MM.1S (cell line): ENCODE measurements around the gene TSPO2.

Experiments used
- DNase-seq: peaks from one replicate; pipeline ENCODE4 v3.0.0-alpha.2; 2015
- H2AFZ ChIP-seq: fragments of 300-600 bp; sonication (generic); 2 replicates; pipeline ENCODE4 v1.6.0; 2016; ENCODE audit warnings: antibody characterized with exemption, low read length
- H3F3A ChIP-seq: fragments of 300-600 bp; sonication (generic); 2 replicates; pipeline ENCODE4 v1.6.1; 2016; ENCODE audit warnings: mild to moderate bottlenecking, antibody characterized with exemption, low read length, moderate library complexity, mixed read lengths; ENCODE audit not compliant: insufficient read depth
- H3K27ac ChIP-seq: fragments of 300-600 bp; sonication (generic); 2 replicates; pipeline ENCODE4 v1.5.1; 2016; ENCODE audit warnings: mild to moderate bottlenecking, low read length
- H3K27me3 ChIP-seq: fragments of 300-600 bp; sonication (generic); replicated peaks from 2 replicates; pipeline ENCODE4 v1.6.0; 2016; ENCODE audit warnings: low read length; ENCODE audit not compliant: insufficient read depth
- H3K36me3 ChIP-seq: fragments of 300-600 bp; sonication (generic); replicated peaks from 2 replicates; pipeline ENCODE4 v1.6.1; 2016; ENCODE audit warnings: mild to moderate bottlenecking, low read length, mixed read lengths; ENCODE audit not compliant: insufficient read depth
- H3K4me1 ChIP-seq: fragments of 300-600 bp; sonication (generic); 2 replicates; pipeline ENCODE4 v1.6.1; 2016; ENCODE audit warnings: low read length, mixed read lengths
- H3K4me2 ChIP-seq: fragments of 300-600 bp; sonication (generic); 2 replicates; pipeline ENCODE4 v1.6.0; 2016; ENCODE audit warnings: low read depth, low read length
- H3K4me3 ChIP-seq: fragments of 300-600 bp; sonication (generic); 2 replicates; pipeline ENCODE4 v1.5.1; 2016; ENCODE audit warnings: low read length, mixed read lengths
- H3K79me2 ChIP-seq: fragments of 300-600 bp; sonication (generic); 2 replicates; pipeline ENCODE4 v1.6.1; 2016; ENCODE audit warnings: mixed run types, low read length, mixed read lengths
- H3K9ac ChIP-seq: fragments of 300-600 bp; sonication (generic); 2 replicates; pipeline ENCODE4 v1.6.1; 2016; ENCODE audit warnings: low read length, mixed read lengths
- H3K9me2 ChIP-seq: fragments of 300-600 bp; sonication (generic); replicated peaks from 2 replicates; pipeline ENCODE4 v1.6.1; 2016; ENCODE audit warnings: mild to moderate bottlenecking, low read length, mixed read lengths; ENCODE audit not compliant: insufficient read depth
- H3K9me3 ChIP-seq: fragments of 300-600 bp; sonication (generic); replicated peaks from 2 replicates; pipeline ENCODE4 v1.6.1; 2016; ENCODE audit warnings: mild to moderate bottlenecking, low read length, mixed read lengths; ENCODE audit not compliant: insufficient read depth
- H4K20me1 ChIP-seq: fragments of 300-600 bp; sonication (generic); 2 replicates; pipeline ENCODE4 v1.6.1; 2016; ENCODE audit warnings: mild to moderate bottlenecking, low read length, moderate library complexity, mixed read lengths; ENCODE audit not compliant: insufficient read depth
- EZH2 ChIP-seq: fragments of 300-600 bp; sonication (generic); optimal IDR thresholded peaks from 2 replicates; pipeline ENCODE3; 2017; ENCODE audit warnings: low read depth, mild to moderate bottlenecking, antibody characterized with exemption, low read length, mixed read lengths
- EZH2phosphoT487 ChIP-seq: fragments of 300-600 bp; sonication (generic); IDR thresholded peaks from 2 replicates; pipeline ENCODE4 v1.6.1; 2018; ENCODE audit warnings: antibody characterized with exemption, low read length
- TF ChIP-seq, protein P1 (sequence below): fragments of 300-600 bp; sonication (generic); IDR thresholded peaks from 2 replicates; pipeline ENCODE4 v1.5.1; 2016; ENCODE audit warnings: antibody characterized with exemption, low read length, mixed read lengths

TSPO2 gene

DNA sequence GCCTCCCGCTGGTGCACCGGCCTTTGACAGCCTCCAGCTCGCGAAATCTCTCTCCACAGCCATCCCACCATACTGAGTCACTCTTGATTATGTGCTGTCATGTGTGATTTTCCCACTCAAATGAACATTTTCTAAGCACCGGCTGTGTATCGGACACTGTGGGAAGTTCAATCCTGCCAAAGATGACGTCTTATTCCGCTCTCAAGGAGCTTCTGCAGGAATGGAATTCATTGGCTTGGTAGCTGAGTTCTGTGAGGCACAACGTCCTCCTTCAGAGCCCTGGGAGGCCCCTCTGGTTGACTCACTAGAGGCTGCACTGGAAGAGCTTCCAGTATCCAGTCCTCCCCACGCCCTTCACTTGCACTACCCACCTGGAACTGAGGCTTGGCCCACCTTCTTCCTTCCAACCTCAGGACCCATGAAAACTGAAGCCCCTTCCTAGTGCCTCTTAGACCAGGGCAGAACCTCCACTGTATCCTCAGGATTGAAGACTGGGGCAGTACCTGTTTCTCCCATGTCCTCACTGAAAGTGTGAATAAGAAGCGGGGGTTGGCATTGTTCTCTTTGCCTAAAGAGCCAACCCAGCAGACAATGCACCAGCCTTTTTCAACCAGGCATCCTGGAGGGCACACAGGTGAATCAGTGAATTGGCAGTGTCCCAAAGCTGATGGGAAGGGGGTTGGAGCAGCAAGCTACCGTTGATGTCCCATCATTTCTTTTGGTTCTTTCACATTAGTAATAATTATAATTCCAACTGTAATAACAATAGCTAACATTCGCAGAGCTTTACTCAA, 5.0 kb upstream of the TSPO2 start:
- Histone ChIP-seq H3K4me2 (no peak overlapping the region), H3K9me2 (no peaks in the 10 kb centered on the region), H4K20me1 (no peaks in the 10 kb centered on the region), H3K36me3 (no peaks in the 10 kb centered on the region), H3K27me3 (no peaks in the 10 kb centered on the region), H3K9me3 (no peaks in the 10 kb centered on the region), H3F3A (no peaks in the 10 kb centered on the region), H2AFZ (no peak overlapping the region), H3K79me2 (no peaks in the 10 kb centered on the region), H3K27ac (no peak overlapping the region), H3K4me3 (no peak overlapping the region), H3K9ac (no peak overlapping the region), H3K4me1 (no peaks in the 10 kb centered on the region)
- DNase-seq, result no peak
- TF ChIP-seq, protein P1, sequence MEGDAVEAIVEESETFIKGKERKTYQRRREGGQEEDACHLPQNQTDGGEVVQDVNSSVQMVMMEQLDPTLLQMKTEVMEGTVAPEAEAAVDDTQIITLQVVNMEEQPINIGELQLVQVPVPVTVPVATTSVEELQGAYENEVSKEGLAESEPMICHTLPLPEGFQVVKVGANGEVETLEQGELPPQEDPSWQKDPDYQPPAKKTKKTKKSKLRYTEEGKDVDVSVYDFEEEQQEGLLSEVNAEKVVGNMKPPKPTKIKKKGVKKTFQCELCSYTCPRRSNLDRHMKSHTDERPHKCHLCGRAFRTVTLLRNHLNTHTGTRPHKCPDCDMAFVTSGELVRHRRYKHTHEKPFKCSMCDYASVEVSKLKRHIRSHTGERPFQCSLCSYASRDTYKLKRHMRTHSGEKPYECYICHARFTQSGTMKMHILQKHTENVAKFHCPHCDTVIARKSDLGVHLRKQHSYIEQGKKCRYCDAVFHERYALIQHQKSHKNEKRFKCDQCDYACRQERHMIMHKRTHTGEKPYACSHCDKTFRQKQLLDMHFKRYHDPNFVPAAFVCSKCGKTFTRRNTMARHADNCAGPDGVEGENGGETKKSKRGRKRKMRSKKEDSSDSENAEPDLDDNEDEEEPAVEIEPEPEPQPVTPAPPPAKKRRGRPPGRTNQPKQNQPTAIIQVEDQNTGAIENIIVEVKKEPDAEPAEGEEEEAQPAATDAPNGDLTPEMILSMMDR, result no peak
- TF ChIP-seq EZH2 (no peak), EZH2phosphoT487 (no peak)

DNA sequence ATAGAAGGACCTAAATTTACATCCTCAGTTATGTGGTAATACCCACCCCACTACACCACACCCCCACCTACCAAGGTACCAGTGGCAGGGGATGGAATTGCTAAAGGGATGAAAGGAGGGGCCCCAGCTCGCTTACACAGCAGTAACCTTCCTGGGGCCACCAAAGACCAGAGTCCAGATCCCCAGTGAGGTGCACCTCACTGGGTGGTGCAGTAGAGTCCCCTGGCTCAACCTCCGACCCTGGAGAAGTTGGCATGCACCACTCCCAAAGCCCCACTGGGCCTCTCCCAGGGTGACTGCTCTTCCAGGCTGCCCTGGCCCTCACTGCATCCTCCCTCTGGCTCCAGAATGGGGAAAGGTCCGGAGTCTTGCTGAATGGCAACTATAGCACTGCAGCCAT, 4.1 kb upstream of the TSPO2 start:
- Histone ChIP-seq H3K27me3 (no peaks in the 10 kb centered on the region), H3K4me2 (no peak overlapping the region), H3K4me3 (no peak overlapping the region), H3K9ac (no peak overlapping the region), H3K9me3 (no peaks in the 10 kb centered on the region), H3K79me2 (no peaks in the 10 kb centered on the region), H4K20me1 (no peaks in the 10 kb centered on the region), H3F3A (no peaks in the 10 kb centered on the region), H2AFZ (no peak overlapping the region), H3K27ac (no peak overlapping the region), H3K9me2 (no peaks in the 10 kb centered on the region), H3K36me3 (no peaks in the 10 kb centered on the region), H3K4me1 (no peaks in the 10 kb centered on the region)
- TF ChIP-seq EZH2phosphoT487 (no peak), EZH2 (no peak)
- TF ChIP-seq, protein P1, result no peak
- DNase-seq, result no peak

DNA sequence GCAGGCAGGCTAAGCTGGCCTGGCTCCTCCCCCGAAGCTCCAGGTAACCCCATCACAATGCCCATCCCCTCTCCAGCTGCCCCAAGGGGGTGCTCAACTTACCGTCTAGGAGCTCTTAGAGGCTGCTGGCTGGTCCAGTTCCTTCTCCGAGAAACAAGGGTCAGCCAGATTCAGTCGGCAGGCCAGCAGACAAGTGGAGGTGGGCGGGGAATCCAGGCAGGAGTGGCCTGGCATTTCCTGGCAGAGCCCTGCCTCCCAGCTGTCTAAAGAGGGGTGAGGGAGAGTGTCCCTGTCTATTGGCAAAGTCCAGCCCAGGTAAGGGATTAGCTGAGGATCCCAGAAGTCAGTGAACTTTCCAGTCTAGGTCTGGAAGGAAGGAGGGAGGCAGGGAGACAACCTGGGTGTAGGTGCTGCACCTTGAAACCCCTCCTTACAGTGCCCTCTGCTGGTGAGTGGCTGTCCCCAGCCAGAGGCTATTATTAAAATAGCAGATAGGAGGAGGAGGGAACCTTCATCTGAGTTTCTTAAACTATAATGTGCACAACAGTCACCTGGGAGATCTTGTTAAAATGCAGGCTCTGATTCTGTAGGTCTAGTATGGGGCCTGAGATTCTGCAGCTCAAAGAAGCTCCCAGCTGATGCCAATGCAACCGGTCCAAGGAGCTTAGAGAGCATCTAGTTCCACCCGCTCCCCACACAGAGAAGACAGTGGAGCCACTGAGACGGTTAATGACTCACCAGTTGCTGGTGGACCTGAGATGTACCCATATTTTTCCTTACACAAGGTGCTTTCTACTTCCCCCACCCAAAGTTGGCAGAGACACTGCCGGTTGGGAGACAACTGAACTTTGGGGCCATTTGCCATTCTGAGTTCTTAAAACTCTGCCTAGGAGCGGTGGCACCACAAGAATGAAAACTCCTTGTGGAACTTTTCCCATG, 2.9 kb upstream of the TSPO2 start, which contains the start of gene UNC5CL:
Gene UNC5CL, minus strand, starts transcription at position 162 of the 939 bp plus-strand sequence. CDS start 4,147 bp downstream, outside the sequence.
- Histone ChIP-seq H3K9ac (no peak within 1 kb of the TSS), H3K9me3 (no peaks in the 10 kb centered on the region), H3K27me3 (no peaks in the 10 kb centered on the region), H3F3A (no peaks in the 10 kb centered on the region), H3K4me2 (no peak within 1 kb of the TSS), H4K20me1 (no peaks in the 10 kb centered on the region), H3K36me3 (no peaks in the 10 kb centered on the region), H2AFZ (no peak within 1 kb of the TSS), H3K9me2 (no peaks in the 10 kb centered on the region), H3K4me1 (no peaks in the 10 kb centered on the region), H3K27ac (no peak within 1 kb of the TSS), H3K4me3 (no peak within 1 kb of the TSS), H3K79me2 (no peaks in the 10 kb centered on the region)
- no peak for TF ChIP-seq EZH2
- TF ChIP-seq, protein P1, result peak; percentile 88
- no peak for TF ChIP-seq EZH2phosphoT487
- DNase-seq, result peak; percentile 38
